GM10248 (cell line): ENCODE measurements around the gene IGLL1.
"Not testable (repeated sequence)": the region's sequence is repeated elsewhere in the genome, so short reads cannot be mapped to it uniquely, and the experiment has no call there.

Experiments used
- CTCF ChIA-PET: fragments of 300-600 bp; sonication (Branson Sonifier 250); formaldehyde crosslinking; extraction: SDS; loops from one replicate; lab custom pipeline; 2021; ENCODE audit warnings: antibody characterized with exemption; lab: Yijun Ruan, JAX
- POLR2A ChIA-PET: fragments of 350-650 bp; sonication (Branson Sonifier 250); formaldehyde crosslinking; extraction: SDS; loops from one replicate; lab custom pipeline; 2020; ENCODE audit warnings: antibody characterized with exemption; lab: Yijun Ruan, JAX
- DNase-seq: peaks from one replicate; pipeline ENCODE4 v3.0.0; 2012; ENCODE audit errors: extremely low spot score
- TF ChIP-seq, protein P1 (sequence below): IDR thresholded peaks from 2 replicates; pipeline ENCODE4 v1.5.1; 2012; ENCODE audit warnings: mild to moderate bottlenecking, low read depth; ENCODE audit errors: extremely low read depth, missing control alignments, control extremely low read depth

Gene IGLL1

DNA sequence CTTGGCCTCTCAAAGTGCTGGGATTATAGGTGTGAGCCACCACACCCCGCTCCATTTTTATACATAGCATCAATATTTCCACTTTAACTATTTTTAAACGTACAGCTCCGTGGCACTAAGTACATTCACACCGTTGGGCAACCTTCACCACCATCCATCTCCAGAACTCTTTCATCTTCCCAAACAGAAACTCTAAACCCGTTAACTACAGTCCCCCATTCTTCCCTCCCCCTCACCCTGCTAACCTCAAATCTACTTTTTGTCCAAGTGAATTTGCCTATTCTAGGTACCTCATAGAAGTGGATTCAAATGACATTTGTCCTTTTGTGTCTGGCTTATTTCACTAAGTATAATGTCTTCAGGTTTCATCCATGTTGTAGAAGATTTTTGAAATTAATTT lies 3.4 kb downstream of the IGLL1 start:
- ChIA-PET CTCF (interaction anchor here (2.3 kb wide), 1 partner anchor 14 kb away, joined by 8 read pairs; no protein-coding TSS in a partner anchor), POLR2A (no interaction called here)
- TF ChIP-seq, protein P1, sequence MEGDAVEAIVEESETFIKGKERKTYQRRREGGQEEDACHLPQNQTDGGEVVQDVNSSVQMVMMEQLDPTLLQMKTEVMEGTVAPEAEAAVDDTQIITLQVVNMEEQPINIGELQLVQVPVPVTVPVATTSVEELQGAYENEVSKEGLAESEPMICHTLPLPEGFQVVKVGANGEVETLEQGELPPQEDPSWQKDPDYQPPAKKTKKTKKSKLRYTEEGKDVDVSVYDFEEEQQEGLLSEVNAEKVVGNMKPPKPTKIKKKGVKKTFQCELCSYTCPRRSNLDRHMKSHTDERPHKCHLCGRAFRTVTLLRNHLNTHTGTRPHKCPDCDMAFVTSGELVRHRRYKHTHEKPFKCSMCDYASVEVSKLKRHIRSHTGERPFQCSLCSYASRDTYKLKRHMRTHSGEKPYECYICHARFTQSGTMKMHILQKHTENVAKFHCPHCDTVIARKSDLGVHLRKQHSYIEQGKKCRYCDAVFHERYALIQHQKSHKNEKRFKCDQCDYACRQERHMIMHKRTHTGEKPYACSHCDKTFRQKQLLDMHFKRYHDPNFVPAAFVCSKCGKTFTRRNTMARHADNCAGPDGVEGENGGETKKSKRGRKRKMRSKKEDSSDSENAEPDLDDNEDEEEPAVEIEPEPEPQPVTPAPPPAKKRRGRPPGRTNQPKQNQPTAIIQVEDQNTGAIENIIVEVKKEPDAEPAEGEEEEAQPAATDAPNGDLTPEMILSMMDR: no peak
- no peak for DNase-seq

DNA sequence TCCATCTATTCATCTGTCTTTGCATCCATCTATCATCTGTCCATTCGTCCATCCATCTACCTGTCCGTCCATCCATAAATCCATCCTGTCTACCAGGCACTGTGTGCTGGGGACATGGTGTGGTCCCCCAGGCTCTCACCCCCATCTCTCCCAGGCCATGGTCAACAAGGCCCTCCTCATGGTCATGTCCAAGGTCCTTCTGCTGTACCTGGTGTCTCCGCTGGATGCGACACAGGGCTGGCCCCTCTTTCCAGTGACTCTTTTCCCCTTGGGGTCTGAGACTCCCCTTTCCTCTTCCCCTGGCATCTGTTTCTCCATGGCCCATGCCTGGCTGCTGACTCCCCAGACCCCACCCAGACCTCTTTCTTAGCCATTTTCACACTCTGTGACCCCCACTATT lies 4.5 kb downstream of the IGLL1 start:
- ChIA-PET POLR2A (no interaction called here), CTCF (no interaction called here)
- no peak for DNase-seq
- TF ChIP-seq, protein P1: no peak

DNA sequence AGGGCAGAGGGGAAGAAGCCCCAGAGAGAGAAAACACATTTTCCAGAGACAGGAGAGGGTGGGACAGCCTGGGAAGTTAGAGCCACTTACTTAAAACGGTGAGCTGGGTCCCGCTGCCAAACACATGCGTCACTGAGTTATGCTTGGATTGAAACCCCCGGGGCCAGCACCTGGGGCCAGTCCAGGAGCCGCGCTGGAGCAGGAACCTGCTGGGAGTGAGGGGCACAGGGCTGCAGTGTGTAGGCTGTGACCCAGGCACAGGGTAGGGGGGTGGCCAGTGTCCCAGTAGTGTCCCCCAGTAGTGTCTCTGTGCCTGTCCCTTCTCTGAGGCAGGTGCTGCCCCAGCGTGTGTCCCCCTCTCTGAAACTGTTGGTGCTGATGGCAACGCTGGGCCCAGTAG lies 5.2 kb downstream of the IGLL1 start:
- TF ChIP-seq, protein P1: no peak
- ChIA-PET POLR2A (no interaction called here), CTCF (no interaction called here)
- DNase-seq: no peak

DNA sequence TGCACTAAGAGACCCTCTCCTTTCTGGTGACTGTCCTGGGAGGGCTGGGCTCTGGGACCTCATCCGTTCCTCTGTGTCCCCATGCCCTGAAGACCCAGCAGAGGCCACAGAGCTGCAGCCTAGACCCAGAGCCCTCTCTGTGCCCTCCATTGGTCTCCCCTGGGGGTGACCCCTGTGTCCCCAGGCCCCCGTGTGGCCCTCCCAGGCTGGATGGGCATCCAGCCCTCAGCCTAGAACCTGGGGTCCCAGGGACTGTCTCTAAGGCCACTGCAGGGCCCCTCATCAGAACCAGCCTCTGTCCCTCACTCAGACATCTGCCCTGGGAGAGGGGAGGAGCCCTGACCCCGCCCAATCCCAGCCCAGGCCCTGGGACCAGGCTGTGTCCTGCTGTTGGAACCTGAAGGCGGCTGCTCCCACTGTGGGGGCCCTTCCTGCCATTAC lies 5.7 kb downstream of the IGLL1 start:
- TF ChIP-seq, protein P1: no peak
- ChIA-PET CTCF (no interaction called here), POLR2A (no interaction called here)
- DNase-seq: peak; percentile 9

DNA sequence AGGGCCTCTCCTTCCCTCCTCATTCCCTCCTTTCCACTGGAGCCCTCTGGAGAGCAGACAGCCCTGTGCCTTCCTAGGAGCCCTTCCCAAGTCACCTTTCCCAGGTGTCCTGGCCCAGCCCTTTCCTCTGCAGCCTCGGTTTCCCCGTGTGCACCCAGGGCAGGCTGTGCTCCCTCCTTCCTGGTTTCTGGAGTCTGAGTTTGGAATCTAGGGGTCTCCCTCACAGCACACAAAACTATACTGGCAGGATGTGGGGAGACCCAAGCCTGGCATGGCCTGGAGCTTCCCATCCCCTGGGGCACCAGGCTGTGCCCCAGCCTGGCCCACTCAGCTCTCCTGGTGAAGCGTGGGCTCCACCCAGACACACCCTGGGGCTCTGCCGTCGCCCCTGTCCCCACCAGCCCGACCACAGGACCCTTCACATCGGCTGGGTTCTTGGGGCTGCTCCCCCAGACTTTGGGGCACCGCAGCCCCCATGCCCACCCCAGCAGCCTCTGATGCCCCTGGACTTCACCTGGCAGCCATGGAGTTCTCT lies 6.3 kb downstream of the IGLL1 start:
- DNase-seq, POLR2A ChIA-PET, CTCF ChIA-PET: not testable (repeated sequence)

DNA sequence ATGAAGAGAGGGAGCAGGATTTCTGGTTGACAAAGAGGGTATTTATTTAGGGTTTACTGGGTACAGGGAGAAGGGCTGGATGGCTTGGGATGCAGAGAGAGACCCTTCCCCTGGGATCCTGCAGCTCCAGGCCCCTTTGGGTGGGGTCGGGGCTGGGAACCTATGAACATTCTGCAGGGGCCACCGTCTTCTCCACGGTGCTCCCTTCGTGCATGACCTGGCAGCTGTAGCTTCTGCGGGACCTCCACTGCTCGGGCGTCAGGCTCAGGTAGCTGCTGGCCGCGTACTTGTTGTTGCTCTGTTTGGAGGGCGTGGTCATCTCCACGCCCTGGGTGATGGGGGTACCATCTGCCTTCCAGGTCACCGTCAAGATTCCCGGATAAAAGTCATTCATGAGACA lies 7.0 kb downstream of the IGLL1 start:
- POLR2A ChIA-PET, DNase-seq: not testable (repeated sequence)
- CTCF ChIA-PET: interaction anchor here (0.8 kb wide), 1 partner anchor 18 kb away, joined by 3 read pairs; no protein-coding TSS in a partner anchor

DNA sequence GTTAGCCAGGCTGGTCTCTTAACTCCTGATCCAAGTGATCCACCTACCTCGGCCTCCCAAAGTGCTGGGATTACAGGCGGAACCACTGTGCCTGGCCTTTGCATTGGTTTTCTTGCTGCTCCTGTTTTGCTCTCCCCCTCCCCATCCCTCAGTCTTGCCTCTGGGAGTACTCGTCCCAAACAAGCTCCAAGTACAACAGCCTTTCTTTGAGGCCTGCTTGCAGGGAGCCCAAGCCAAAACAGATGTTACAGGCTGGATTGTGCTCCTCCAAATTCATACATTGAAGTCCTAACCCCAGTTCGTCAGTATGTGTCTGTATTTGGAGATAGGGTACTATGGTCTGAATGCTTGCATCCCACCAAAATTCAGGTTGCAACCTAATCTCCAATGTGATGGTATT lies 8.6 kb downstream of the IGLL1 start:
- no peak for DNase-seq
- POLR2A ChIA-PET: no interaction called here
- CTCF ChIA-PET: interaction anchor here (1.2 kb wide), 1 partner anchor 10 kb away, joined by 3 read pairs; no protein-coding TSS in a partner anchor
- TF ChIP-seq, protein P1: no peak

DNA sequence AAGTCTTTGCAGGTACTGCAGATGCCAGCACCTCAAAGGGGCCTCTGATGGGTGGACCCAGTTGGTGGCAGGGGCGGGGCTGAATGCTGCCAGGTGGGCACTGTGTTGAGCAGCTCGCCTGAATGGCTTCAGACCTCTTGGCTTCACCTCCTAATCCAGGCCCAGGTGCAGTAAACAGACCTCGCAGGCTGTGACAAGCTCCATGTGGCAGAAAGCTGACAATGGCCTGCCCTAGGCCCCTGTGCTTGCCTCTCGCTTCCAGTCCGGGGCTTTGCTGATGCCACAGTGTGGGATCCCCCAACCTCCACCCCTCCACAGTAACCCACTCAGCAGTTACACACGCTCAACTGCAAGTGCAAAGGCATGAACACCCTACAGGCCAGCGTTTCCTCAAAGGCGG lies 9.4 kb downstream of the IGLL1 start:
- CTCF ChIA-PET: interaction anchor here (1.2 to 1.6 kb wide), 2 partner anchors 11 to 20 kb away, joined by 3 to 5 read pairs; no protein-coding TSS in a partner anchor
- POLR2A ChIA-PET: no interaction called here
- TF ChIP-seq, protein P1: no peak
- peak; percentile 5 for DNase-seq
